Measurements from ENCODE around the gene EXOC2. TPM values are rescaled to one million over a fixed set of nuclear protein-coding genes. Genes with fewer than 3 reads are reported as not detected.
"Not testable (repeated sequence)": the region's sequence is repeated elsewhere in the genome, so short reads cannot be mapped to it uniquely, and the experiment has no call there.

EXOC2 gene
- total RNA-seq, 2 experiments from 2014 or later: 31.9 to 38.9 TPM

DNA sequence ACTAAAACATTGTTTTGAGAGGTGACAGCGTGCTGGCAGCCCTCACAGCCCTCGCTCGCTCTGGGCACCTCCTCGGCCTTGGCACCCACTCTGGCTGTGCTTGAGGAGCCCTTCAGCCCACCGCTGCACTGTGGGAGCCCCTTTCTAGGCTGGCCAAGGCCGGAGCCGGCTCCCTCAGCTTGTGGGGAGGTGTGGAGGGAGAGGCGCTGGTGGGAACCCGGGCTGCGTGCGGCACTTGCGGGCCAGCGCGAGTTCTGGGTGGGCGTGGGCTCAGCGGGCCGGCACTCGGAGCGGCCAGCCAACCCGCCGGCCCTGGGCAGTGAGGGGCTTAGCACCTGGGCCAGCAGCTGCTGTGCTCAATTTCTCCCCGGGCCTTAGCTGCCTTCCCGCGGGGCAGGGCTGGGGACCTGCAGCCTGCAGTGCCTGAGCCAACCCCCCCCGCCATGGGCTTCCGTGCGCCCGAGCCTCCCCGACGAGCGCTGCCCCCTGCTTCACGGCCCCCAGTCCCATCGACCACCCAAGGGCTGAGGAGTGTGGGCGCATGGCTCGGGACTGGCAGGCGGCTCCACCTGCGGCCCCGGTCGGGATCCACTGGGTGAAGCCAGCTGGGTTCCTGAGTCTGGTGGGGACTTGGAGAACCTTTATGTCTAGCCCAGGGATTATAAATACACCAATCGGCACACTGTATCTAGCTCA lies 1.6 kb upstream of the EXOC2 start:
- H3K4me3 Mint-ChIP-seq; POLR2A ChIA-PET; H3K9me3 Mint-ChIP-seq (ENCODE audit: low read depth); H3K27me3 Mint-ChIP-seq; H3K36me3 Mint-ChIP-seq (ENCODE audit: low read depth); ATAC-seq; H3K27ac Mint-ChIP-seq; DNase-seq: not testable (repeated sequence)
- peaks cover 25% of the 10 kb centered on the region for H3K4me1 Mint-ChIP-seq
- CTCF ChIA-PET: interaction anchor here (1.3 kb wide), 1 partner anchor 26 kb away, joined by 4 read pairs; no protein-coding TSS in a partner anchor
- intact Hi-C loops (cut with DNase I, micrococcal nuclease): loop anchor here (5.0 kb wide), 2 partner anchors 37 to 57 kb away; partner anchors contain the start of gene HUS1B (in 1 of the 2)

GRCh38 chr6:693723-694009 lies 727 bp upstream of the EXOC2 start:
- intact Hi-C loops (cut with DNase I, micrococcal nuclease): loop anchor here (1.0 to 5.0 kb wide), 5 partner anchors 17 to 305 kb away; partner anchors contain the start of gene HUS1B (in 1 of the 2)

DNA sequence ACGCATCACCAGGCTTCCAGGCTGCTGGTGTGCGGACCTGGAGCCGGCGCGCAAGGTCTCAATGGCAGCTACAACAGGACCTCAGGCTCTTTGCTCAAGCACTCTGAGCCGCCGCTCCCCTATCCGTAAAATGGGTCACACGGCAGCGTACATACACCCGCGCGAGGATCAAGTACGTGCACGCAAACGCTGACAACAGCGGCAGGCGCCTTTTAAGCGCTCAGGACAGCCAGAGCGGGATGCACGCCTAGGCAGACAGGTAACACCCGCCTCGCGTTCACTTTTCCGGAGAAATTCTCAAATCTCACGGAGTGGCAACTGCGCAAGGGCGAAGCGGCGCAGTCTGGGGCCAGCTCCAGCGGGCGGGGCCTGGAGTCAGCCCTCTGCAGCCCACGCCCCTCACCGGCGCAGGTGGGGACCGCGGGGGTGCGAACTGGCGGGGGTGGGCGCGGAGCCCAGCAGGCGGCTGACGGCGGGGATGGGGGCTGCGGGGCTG lies 535 bp downstream of the EXOC2 start:
- CTCF ChIA-PET: interaction anchor here (1.3 to 1.5 kb wide), 2 partner anchors 19 to 30 kb away, joined by 3 to 4 read pairs; no protein-coding TSS in a partner anchor

More at GRCh38 chr6:693723-694009, 727 bp upstream of the EXOC2 start:
- ATAC-seq (no peak), DNase-seq (no peak)
- Mint-ChIP-seq H3K4me3 (peak overlapping the region; percentile 91), H3K27me3 (no peaks in the 10 kb centered on the region), H3K27ac (no peak overlapping the region), H3K9me3 (ENCODE audit: low read depth) (no peaks in the 10 kb centered on the region), H3K4me1 (peaks cover 26% of the 10 kb centered on the region), H3K36me3 (ENCODE audit: low read depth) (peaks cover 7% of the 10 kb centered on the region)
- CTCF ChIA-PET: interaction anchor here (1.3 to 1.5 kb wide), 2 partner anchors 18 to 27 kb away, joined by 3 to 4 read pairs; no protein-coding TSS in a partner anchor
- POLR2A ChIA-PET: interaction anchor here (0.6 to 1.0 kb wide), 2 partner anchors 12 to 99 kb away, joined by 3 read pairs; no protein-coding TSS in a partner anchor

DNA sequence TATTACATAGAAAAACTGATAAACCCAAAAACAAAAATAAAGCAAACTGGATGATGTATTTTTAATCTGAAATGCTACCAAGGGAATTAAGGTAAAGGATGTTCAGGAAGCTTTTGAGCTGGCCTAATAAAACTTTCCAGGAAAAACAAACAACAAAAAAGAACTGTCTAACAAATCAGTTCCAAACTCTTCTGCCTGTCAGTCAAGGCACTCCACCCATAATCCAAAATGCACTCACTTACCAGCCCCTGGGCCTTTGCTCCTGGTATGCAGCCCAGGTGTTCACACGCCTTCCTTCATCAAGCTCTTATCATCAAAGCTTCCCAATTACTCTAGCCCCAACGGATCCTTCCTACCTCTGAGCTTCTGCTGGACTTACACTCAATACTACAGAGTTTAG lies 3.7 kb downstream of the EXOC2 start:
- Mint-ChIP-seq H3K27me3 (no peaks in the 10 kb centered on the region), H3K27ac (peak overlapping the region; percentile 10), H3K4me3 (no peak overlapping the region), H3K9me3 (ENCODE audit: low read depth) (no peaks in the 10 kb centered on the region), H3K4me1 (peaks cover 41% of the 10 kb centered on the region), H3K36me3 (ENCODE audit: low read depth) (peaks cover 13% of the 10 kb centered on the region)
- intact Hi-C loops (cut with DNase I, micrococcal nuclease): loop anchor here (5.0 to 10.0 kb wide), 2 partner anchors 297 to 464 kb away; partner anchors contain the start of gene IRF4 (in 1 of the 2)
- POLR2A ChIA-PET: interaction anchor here (0.6 kb wide), 1 partner anchor 79 kb away, joined by 3 read pairs; no protein-coding TSS in a partner anchor
- CTCF ChIA-PET: interaction anchor here (0.7 to 1.1 kb wide), 4 partner anchors 17 to 96 kb away, joined by 3 to 4 read pairs (median 3); no protein-coding TSS in a partner anchor
- DNase-seq (no peak), ATAC-seq (no peak)

More for the DNA sequence above, 535 bp downstream of the EXOC2 start:
- peak; percentile 87 for DNase-seq
- POLR2A ChIA-PET: interaction anchor here (1.0 kb wide), 1 partner anchor 19 kb away, joined by 4 read pairs; no protein-coding TSS in a partner anchor
- H3K27ac Mint-ChIP-seq: peak overlapping the region; percentile 92
- H3K27me3 Mint-ChIP-seq: no peaks in the 10 kb centered on the region
- peak overlapping the region; percentile 91 for H3K4me3 Mint-ChIP-seq
- H3K4me1 Mint-ChIP-seq: peaks cover 26% of the 10 kb centered on the region
- peak; percentile 88 for ATAC-seq
- H3K9me3 Mint-ChIP-seq (ENCODE audit: low read depth): no peaks in the 10 kb centered on the region
- intact Hi-C loops (cut with DNase I, micrococcal nuclease): loop anchor here (1.0 to 5.0 kb wide), 6 partner anchors 8 to 400 kb away; partner anchors contain the start of genes DUSP22 (in 1 of the 2) and HUS1B (in 1 of the 2)
- H3K36me3 Mint-ChIP-seq (ENCODE audit: low read depth): peaks cover 7% of the 10 kb centered on the region

GRCh38 chr6:686497-686896 lies 6.4 kb downstream of the EXOC2 start:
- H3K9me3 Mint-ChIP-seq (ENCODE audit: low read depth): no peaks in the 10 kb centered on the region
- no peaks in the 10 kb centered on the region for H3K27me3 Mint-ChIP-seq
- no peak overlapping the region for H3K27ac Mint-ChIP-seq
- peaks cover 53% of the 10 kb centered on the region for H3K4me1 Mint-ChIP-seq
- ChIA-PET POLR2A (no interaction called here), CTCF (interaction anchor here (1.4 kb wide), 1 partner anchor 25 kb away, joined by 3 read pairs; no protein-coding TSS in a partner anchor)
- DNase-seq (no peak), ATAC-seq (no peak)
- H3K36me3 Mint-ChIP-seq (ENCODE audit: low read depth): peaks cover 18% of the 10 kb centered on the region
- intact Hi-C loops (cut with DNase I, micrococcal nuclease): loop anchor here (5.0 to 10.0 kb wide), 2 partner anchors 294 to 462 kb away; partner anchors contain the start of gene IRF4 (in 1 of the 2)
- no peak overlapping the region for H3K4me3 Mint-ChIP-seq

- peak overlapping the region; percentile 7 for H3K4me3 Mint-ChIP-seq
- ATAC-seq (peak; percentile 99), DNase-seq (peak; percentile 63)
- intact Hi-C loops (cut with DNase I, micrococcal nuclease): loop anchor here (1.0 to 10.0 kb wide), 8 partner anchors 7 to 496 kb away; partner anchors contain the start of gene IRF4 (in 1 of the 2)
- ChIA-PET POLR2A (interaction anchor here (0.6 to 0.7 kb wide), 3 partner anchors 37 to 139 kb away, joined by 3 to 4 read pairs (median 3); no protein-coding TSS in a partner anchor), CTCF (interaction anchor here (0.9 to 2.2 kb wide), 6 partner anchors 12 to 711 kb away, joined by 3 to 11 read pairs (median 4); no protein-coding TSS in a partner anchor)
- H3K9me3 Mint-ChIP-seq (ENCODE audit: low read depth): no peaks in the 10 kb centered on the region
- no peaks in the 10 kb centered on the region for H3K27me3 Mint-ChIP-seq
- peaks cover 16% of the 10 kb centered on the region for H3K36me3 Mint-ChIP-seq (ENCODE audit: low read depth)
- peaks cover 51% of the 10 kb centered on the region for H3K4me1 Mint-ChIP-seq
- H3K27ac Mint-ChIP-seq: peak overlapping the region; percentile 89
These were observed 7.9 kb downstream of the EXOC2 start for GRCh38 chr6:684831-685636.

DNA sequence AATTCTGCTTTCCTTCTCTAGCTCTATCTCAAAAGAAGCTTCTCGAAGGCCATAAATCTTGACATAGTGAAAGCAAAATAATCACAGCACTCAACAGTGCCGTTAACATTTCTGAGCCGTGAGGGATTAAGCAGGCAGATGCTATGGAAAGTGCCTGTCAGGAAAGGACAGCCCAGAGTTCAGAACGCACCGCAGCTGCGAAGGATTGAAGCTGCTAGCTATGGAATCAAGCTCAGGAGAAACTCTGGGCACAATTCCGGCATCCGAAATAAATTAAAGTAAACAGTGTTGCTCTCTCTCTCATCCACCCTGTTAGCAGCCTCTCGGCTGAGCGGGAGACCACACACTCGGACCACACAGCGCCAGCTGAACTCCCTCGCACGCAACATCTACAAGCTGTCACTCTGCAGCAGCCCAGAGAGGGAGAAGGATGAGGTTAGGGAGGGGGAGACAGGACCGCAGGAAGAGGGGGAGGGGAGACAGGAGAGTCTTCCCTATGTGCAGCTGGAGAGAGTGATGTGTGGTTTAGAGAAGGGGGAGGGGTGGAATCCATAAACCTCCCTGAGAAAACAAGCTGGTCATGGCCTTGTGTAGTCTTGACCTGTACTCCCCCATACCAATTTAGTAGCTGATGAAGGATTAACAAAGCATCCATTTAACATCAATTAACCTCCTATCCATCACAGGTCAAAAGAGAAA lies 9.0 kb downstream of the EXOC2 start:
- CTCF ChIA-PET: interaction anchor here (0.7 to 2.2 kb wide), 14 partner anchors 10 to 366 kb away, joined by 3 to 11 read pairs (median 4); no protein-coding TSS in a partner anchor
- DNase-seq (peak; percentile 46), ATAC-seq (peak; percentile 7)
- H3K36me3 Mint-ChIP-seq (ENCODE audit: low read depth): peaks cover 20% of the 10 kb centered on the region
- peak overlapping the region; percentile 38 for H3K4me3 Mint-ChIP-seq
- H3K9me3 Mint-ChIP-seq (ENCODE audit: low read depth): no peaks in the 10 kb centered on the region
- POLR2A ChIA-PET: interaction anchor here (0.7 to 0.9 kb wide), 2 partner anchors 31 to 489 kb away, joined by 3 to 5 read pairs; no protein-coding TSS in a partner anchor
- peaks cover 53% of the 10 kb centered on the region for H3K4me1 Mint-ChIP-seq
- intact Hi-C loops (cut with DNase I, micrococcal nuclease): loop anchor here (1.0 to 10.0 kb wide), 6 partner anchors 8 to 495 kb away; no protein-coding TSS in a partner anchor
- H3K27me3 Mint-ChIP-seq: no peaks in the 10 kb centered on the region
- peak overlapping the region; percentile 61 for H3K27ac Mint-ChIP-seq

- no peak for ATAC-seq
These were observed 12.1 kb downstream of the EXOC2 start for GRCh38 chr6:680666-681340.

GRCh38 chr6:680251-680650 lies 12.7 kb downstream of the EXOC2 start:
- Mint-ChIP-seq H3K4me3 (no peak overlapping the region), H3K36me3 (ENCODE audit: low read depth) (peaks cover 24% of the 10 kb centered on the region), H3K4me1 (peaks cover 49% of the 10 kb centered on the region), H3K9me3 (ENCODE audit: low read depth) (peaks cover 3% of the 10 kb centered on the region), H3K27ac (no peak overlapping the region), H3K27me3 (no peaks in the 10 kb centered on the region)
- DNase-seq: no peak
- intact Hi-C loops (cut with DNase I, micrococcal nuclease): loop anchor here (5.0 to 10.0 kb wide), 2 partner anchors 43 to 455 kb away; no protein-coding TSS in a partner anchor
- CTCF ChIA-PET: interaction anchor here (1.1 to 1.2 kb wide), 3 partner anchors 9 to 50 kb away, joined by 3 to 6 read pairs (median 3); no protein-coding TSS in a partner anchor
- ATAC-seq: no peak
- POLR2A ChIA-PET: interaction anchor here (0.6 kb wide), 2 partner anchors 38 to 281 kb away, joined by 3 to 4 read pairs; no protein-coding TSS in a partner anchor

More at GRCh38 chr6:680666-681340, 12.1 kb downstream of the EXOC2 start:
- Mint-ChIP-seq H3K27ac (peak overlapping the region; percentile 17), H3K9me3 (ENCODE audit: low read depth) (peaks cover 3% of the 10 kb centered on the region), H3K4me3 (no peak overlapping the region), H3K27me3 (no peaks in the 10 kb centered on the region), H3K4me1 (peaks cover 53% of the 10 kb centered on the region), H3K36me3 (ENCODE audit: low read depth) (peaks cover 28% of the 10 kb centered on the region)
- POLR2A ChIA-PET: interaction anchor here (0.6 kb wide), 1 partner anchor 282 kb away, joined by 3 read pairs; no protein-coding TSS in a partner anchor
- CTCF ChIA-PET: interaction anchor here (1.0 to 1.2 kb wide), 4 partner anchors 9 to 50 kb away, joined by 3 to 6 read pairs (median 4); no protein-coding TSS in a partner anchor
- intact Hi-C loops (cut with DNase I, micrococcal nuclease): loop anchor here (5.0 to 10.0 kb wide), 2 partner anchors 44 to 456 kb away; no protein-coding TSS in a partner anchor
- DNase-seq: no peak

Measured in activated CD4-positive, alpha-beta T cell treated with anti-CD3 and anti-CD28 coated beads for 36 hours (primary cell).